Effector CD8-positive, alpha-beta T cell (primary cell): ENCODE results near the gene CYP26A1.

Experiments
- DNase-seq: peaks from one replicate; lab custom pipeline; 2025; lab: John Stamatoyannopoulos, UW

The CYP26A1 gene

GRCh38 chr10:93123766-93124165 lies 50.1 kb downstream of the CYP26A1 start:
- no peak for DNase-seq

GRCh38 chr10:93124580-93125318 lies 51.1 kb downstream of the CYP26A1 start:
- DNase-seq = no peak

- no peak for DNase-seq
Observed at GRCh38 chr10:93125966-93126365, 52.3 kb downstream of the CYP26A1 start.

GRCh38 chr10:93126483-93127052 lies 52.9 kb downstream of the CYP26A1 start:
- DNase-seq = no peak
